K562 (cell line): ENCODE data around the gene ZMYM4. TPM values are rescaled to one million over a fixed set of nuclear protein-coding genes. Genes with fewer than 3 reads are reported as not detected.
A peak's percentile ranks its signal among the peaks of the same experiment; 100 is the strongest.

Source experiments
- BHLHE40 ChIP-seq: IDR thresholded peaks from 2 replicates; pipeline ENCODE4 v1.6.1; 2011; ENCODE audit warnings: low read length, improper control_type of control experiment
- COPS2 ChIP-seq: fragments of 450-650 bp; conservative IDR thresholded peaks from 2 replicates; pipeline ENCODE4 v1.6.1; 2016; ENCODE audit warnings: mild to moderate bottlenecking, moderate library complexity
- CTBP1 ChIP-seq: fragments of 450-650 bp; IDR thresholded peaks from 2 replicates; pipeline ENCODE4 v1.6.1; 2016; ENCODE audit warnings: borderline replicate concordance
- CUX1 ChIP-seq: fragments of 200-800 bp; sonication (Bioruptor generic); IDR thresholded peaks from 2 replicates; pipeline ENCODE4 v1.6.1; 2016; ENCODE audit warnings: missing genetic modification characterization, missing compliant biosample characterization
- ELF1 ChIP-seq: fragments of 200-800 bp; sonication (Bioruptor generic); IDR thresholded peaks from 2 replicates; pipeline ENCODE4 v1.6.1; 2016; ENCODE audit warnings: missing genetic modification characterization, missing compliant biosample characterization
- HDAC8 ChIP-seq: fragments of 450-650 bp; IDR thresholded peaks from 2 replicates; pipeline ENCODE4 v1.6.1; 2016; ENCODE audit warnings: mild to moderate bottlenecking, missing genetic modification characterization, moderate library complexity, missing compliant biosample characterization
- HOMEZ ChIP-seq: fragments of 250-450 bp; sonication (Bioruptor Pico); IDR thresholded peaks from 2 replicates; pipeline ENCODE4 v1.4.0; 2020; ENCODE audit warnings: mild to moderate bottlenecking, moderate library complexity
- IRF2 ChIP-seq: sonication (generic); formaldehyde crosslinking; IDR thresholded peaks from 2 replicates; pipeline ENCODE4 v1.8.1; 2022; ENCODE audit warnings: mild to moderate bottlenecking, missing genetic modification reagents
- KLF16 ChIP-seq: IDR thresholded peaks from 2 replicates; pipeline ENCODE4 v1.6.1; 2016; ENCODE audit warnings: antibody characterized with exemption
- MBD1 ChIP-seq: fragments of 250-450 bp; sonication (Bioruptor Pico); IDR thresholded peaks from 2 replicates; pipeline ENCODE4 v1.8.0; 2022; ENCODE audit warnings: inconsistent platforms
- MCM3 ChIP-seq: fragments of 450-650 bp; IDR thresholded peaks from 2 replicates; pipeline ENCODE4 v1.6.1; 2016
- MEF2D ChIP-seq: conservative IDR thresholded peaks from 2 replicates; pipeline ENCODE4 v1.6.1; 2016; ENCODE audit warnings: low read depth, missing genetic modification characterization, missing compliant biosample characterization
- NEUROD1 ChIP-seq: fragments of 150-350 bp; IDR thresholded peaks from 2 replicates; pipeline ENCODE4 v1.6.1; 2014; ENCODE audit warnings: borderline replicate concordance, low read length, low read depth; ENCODE audit not compliant: partially characterized antibody
- NFE2L1 ChIP-seq: fragments of 450-650 bp; IDR thresholded peaks from 2 replicates; pipeline ENCODE4 v1.6.1; 2016; ENCODE audit warnings: missing genetic modification characterization, low read depth, mild to moderate bottlenecking, missing compliant biosample characterization, moderate library complexity, borderline replicate concordance
- PTRF ChIP-seq: fragments of 450-650 bp; IDR thresholded peaks from 2 replicates; pipeline ENCODE4 v1.6.1; 2016; ENCODE audit warnings: mild to moderate bottlenecking, missing genetic modification characterization, missing compliant biosample characterization
- RBM34 ChIP-seq: fragments of 200-400 bp; formaldehyde crosslinking; IDR thresholded peaks from 2 replicates; pipeline ENCODE4 v1.6.1; 2018; ENCODE audit warnings: low read length, borderline replicate concordance; ENCODE audit not compliant: insufficient read depth
- RFX5 ChIP-seq: IDR thresholded peaks from 2 replicates; pipeline ENCODE4 v1.6.1; 2011; ENCODE audit warnings: low read depth, mild to moderate bottlenecking, improper control_type of control experiment, low read length
- ZC3H8 ChIP-seq: fragments of 450-650 bp; IDR thresholded peaks from 2 replicates; pipeline ENCODE4 v1.6.1; 2017
- ZFPM2 ChIP-seq: fragments of 250-450 bp; sonication (Bioruptor Pico); IDR thresholded peaks from 2 replicates; pipeline ENCODE4 v1.5.1; 2022; ENCODE audit warnings: mild to moderate bottlenecking
- ZNF133 ChIP-seq: fragments of 250-450 bp; sonication (Bioruptor Pico); IDR thresholded peaks from 2 replicates; pipeline ENCODE4 v1.4.0; 2020; ENCODE audit warnings: mild to moderate bottlenecking
- ZNF324 ChIP-seq: fragments of 250-450 bp; sonication (Bioruptor Pico); IDR thresholded peaks from 2 replicates; pipeline ENCODE4 v1.4.0; 2020; ENCODE audit warnings: mild to moderate bottlenecking
- ZNF589 ChIP-seq: fragments of 200-800 bp; sonication (Bioruptor generic); IDR thresholded peaks from 2 replicates; pipeline ENCODE4 v1.6.1; 2016; ENCODE audit warnings: low read depth, missing genetic modification characterization, missing compliant biosample characterization
- polyA plus RNA-seq, 8 experiments: library from polyadenylated mRNA; depleted of rRNA in 4 of 8; stranded (reverse) in 5 of 8; unstranded in 3 of 8; fragments of >200 nt; fragmentation: Nextera tagmentation in 2 of 8; fragmentation: Illumina TruSeq in 1 of 8; extraction: Ambion mirVana in 2 of 8; extraction: Trizol in 1 of 8; gene quantifications; 2 replicates each; pipeline versions ENCODE4 v1.2.1 to v1.2.3, GENCODE V29; 2011 to 2014; ENCODE audit warnings: inconsistent platforms in 1 of 8, missing spikeins in 1 of 8
- total RNA-seq, 7 experiments: library from RNA; depleted of rRNA in 6 of 7; stranded (reverse); fragments of >200 nt in 6 of 7; fragmentation: Illumina TruSeq in 2 of 7; extraction: Trizol in 2 of 7; gene quantifications; 2 replicates each; pipeline versions ENCODE4 v1.2.1 to v1.2.3, GENCODE V29; 2011 to 2021; ENCODE audit warnings: low replicate concordance in 1 of 7

Gene ZMYM4
- total and polyA plus RNA-seq, 9 of the 15 experiments (the other 6 are each of a cell fraction or from before 2014, with no cell fraction given): 15.2 to 77.2 (median 63.3) TPM

- TF ChIP-seq CUX1 (CRISPR knock-in tag) (peak; percentile 85), ZFPM2 (CRISPR knock-in tag) (no peak), PTRF (tag) (no peak), HOMEZ (CRISPR knock-in tag) (no peak), ZNF324 (CRISPR knock-in tag) (peak; percentile 55; the same call in 1 of the 2 replicates), IRF2 (CRISPR knock-in tag) (no peak), ZNF589 (CRISPR knock-in tag) (no peak), ZC3H8 (no peak), BHLHE40 (peak; percentile 69), RBM34 (no peak), NFE2L1 (tag) (no peak), MEF2D (tag) (no peak; the same call in 1 of the 2 replicates), ZNF133 (CRISPR knock-in tag) (no peak), RFX5 (no peak), MBD1 (CRISPR knock-in tag) (no peak), NEUROD1 (peak; percentile 83), KLF16 (peak; percentile 66), HDAC8 (tag) (no peak), MCM3 (no peak), ELF1 (tag) (no peak), COPS2 (no peak), CTBP1 (peak; percentile 90)
Measured at GRCh38 chr1:35278886-35279554, 10.5 kb downstream of the ZMYM4 start (continued).
